GM18867 (cell line): ENCODE data around the gene XYLT1.
"Not testable (repeated sequence)": the region's sequence is repeated elsewhere in the genome, so short reads cannot be mapped to it uniquely, and the experiment has no call there.

Experiments used
- ATAC-seq: cut with Tn5 transposase; IDR thresholded peaks from one replicate; pipeline ENCODE4 v1.9.1; 2021; ENCODE audit warnings: mild to moderate bottlenecking, moderate library complexity; ENCODE audit not compliant: unreplicated experiment

The XYLT1 gene

GRCh38 chr16:17340804-17341203, 130.0 kb downstream of the XYLT1 start:
- no peak for ATAC-seq

- ATAC-seq, result no peak
Observed at GRCh38 chr16:17339764-17340541, 130.8 kb downstream of the XYLT1 start.

DNA sequence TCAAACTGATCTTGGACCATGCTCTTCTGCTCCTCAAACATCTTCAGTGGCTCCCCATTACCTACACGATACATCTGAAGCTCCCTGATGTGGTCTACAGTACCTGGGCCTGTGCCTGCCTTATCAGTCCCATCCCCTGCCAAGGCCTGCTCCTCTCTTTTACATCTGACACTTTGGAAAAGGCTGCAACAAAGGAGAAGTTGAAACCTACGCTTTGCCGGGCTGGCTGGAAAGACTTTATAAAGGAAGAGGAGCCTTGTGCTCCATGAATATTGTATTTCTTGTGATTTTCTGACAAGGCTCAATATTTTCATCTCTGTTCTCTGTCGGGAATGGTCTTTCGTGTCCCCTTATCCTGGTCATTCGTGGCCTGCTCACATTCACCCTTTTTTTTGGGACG, 132.5 kb downstream of the XYLT1 start:
- ATAC-seq, result no peak

DNA sequence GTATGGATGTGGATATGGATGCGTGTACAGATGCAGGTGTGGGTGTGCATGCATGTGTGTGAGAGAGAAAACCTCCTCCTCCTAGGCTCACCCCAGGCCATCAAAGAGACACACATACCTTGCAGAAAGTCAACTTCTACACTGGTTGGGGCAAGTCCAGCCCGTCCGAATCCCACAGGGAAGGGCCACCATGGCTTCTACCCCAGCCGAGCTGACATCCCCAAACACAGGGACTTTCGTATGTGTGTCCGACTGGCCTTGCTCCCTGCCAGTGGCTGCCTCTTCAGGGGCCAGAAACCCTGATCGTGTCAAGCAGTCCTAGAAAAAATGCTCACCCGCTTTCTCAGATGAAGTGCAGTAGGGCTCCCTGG, 134.2 kb downstream of the XYLT1 start:
- no peak for ATAC-seq

- no peak for ATAC-seq
Observed at GRCh38 chr16:17335826-17336529, 134.8 kb downstream of the XYLT1 start.

- ATAC-seq, result not testable (repeated sequence)
Observed at GRCh38 chr16:17335406-17335805, 135.4 kb downstream of the XYLT1 start.

GRCh38 chr16:17334096-17334495, 136.7 kb downstream of the XYLT1 start:
- ATAC-seq, result no peak

DNA sequence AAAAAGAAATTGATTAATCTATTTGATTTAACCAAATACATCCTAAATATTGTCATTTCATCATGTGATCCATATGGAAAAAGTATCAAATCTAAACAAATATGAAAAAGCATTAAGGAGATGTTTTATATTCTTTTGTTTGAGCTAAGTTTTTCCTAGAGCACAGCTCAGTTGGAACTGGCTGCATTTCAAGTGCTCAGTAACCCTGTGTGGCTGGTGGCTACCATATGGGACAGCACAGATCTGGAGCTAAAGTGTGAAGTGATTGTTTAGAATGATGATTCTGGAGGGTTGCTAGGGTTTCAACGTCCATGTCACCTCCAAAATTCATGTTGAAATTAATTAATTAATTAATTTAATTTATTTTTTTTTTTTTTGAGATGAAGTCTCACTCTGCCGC, 137.5 kb downstream of the XYLT1 start:
- ATAC-seq, result no peak

DNA sequence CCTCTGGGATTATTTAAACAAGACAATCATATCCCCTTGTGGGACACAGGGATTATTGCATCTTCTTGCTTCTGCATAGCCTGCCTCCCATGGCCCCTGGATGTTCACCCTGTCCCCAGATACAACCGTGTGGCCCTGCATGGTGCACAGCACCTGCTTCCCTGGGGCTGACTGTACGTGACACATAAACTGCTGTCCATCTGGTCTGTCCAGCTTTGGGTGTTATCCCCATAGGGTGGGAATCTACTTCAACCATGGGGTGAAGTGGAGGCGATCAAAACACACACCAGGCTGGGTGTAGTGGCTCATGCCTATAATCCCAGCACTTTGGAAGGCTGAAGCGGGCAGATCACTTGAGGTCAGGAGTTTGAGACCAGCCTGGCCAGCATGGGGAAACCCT, 138.8 kb downstream of the XYLT1 start:
- ATAC-seq, result no peak

- ATAC-seq, result no peak
Observed at GRCh38 chr16:17331071-17331607, 139.6 kb downstream of the XYLT1 start.

DNA sequence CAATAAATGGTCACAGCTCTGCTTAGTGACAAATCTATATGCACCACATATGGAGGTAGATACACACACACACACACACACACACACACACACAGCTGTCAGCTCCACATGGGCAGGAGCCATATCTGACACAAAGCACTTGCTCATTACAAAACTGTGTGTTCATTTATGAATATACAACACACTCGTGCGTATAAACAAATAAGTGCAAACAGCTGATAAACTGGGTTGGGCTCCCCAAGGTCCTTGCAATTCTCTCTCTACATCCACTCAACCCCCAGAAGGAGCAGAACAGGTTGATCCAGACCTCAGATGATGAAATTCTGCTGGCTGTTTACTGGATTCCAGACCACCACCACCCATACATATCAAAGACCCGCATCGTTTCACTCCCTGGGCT, 140.7 kb downstream of the XYLT1 start:
- ATAC-seq, result no peak

- no peak for ATAC-seq
Observed at GRCh38 chr16:17329391-17329790, 141.4 kb downstream of the XYLT1 start.

DNA sequence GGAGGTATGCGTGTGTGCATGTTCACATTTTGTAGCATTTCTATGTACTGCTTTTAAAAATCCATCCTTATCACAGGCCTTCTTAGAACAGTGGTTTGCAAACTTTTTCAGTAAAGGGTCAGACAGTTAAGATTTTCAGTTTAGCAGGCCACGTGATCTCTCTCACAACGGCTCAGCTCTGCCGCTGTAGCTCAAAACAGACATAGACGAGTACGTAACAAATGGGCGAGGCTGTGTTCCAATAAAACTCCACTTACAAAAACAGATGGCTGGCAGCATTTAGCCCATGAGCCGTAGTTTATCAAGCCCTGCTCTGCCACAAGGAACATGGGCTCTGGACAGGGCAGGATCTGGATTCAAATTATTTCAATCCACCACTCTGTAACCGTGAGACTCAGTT, 141.8 kb downstream of the XYLT1 start:
- no peak for ATAC-seq

GRCh38 chr16:17327664-17328335, 143.0 kb downstream of the XYLT1 start:
- ATAC-seq, result no peak

DNA sequence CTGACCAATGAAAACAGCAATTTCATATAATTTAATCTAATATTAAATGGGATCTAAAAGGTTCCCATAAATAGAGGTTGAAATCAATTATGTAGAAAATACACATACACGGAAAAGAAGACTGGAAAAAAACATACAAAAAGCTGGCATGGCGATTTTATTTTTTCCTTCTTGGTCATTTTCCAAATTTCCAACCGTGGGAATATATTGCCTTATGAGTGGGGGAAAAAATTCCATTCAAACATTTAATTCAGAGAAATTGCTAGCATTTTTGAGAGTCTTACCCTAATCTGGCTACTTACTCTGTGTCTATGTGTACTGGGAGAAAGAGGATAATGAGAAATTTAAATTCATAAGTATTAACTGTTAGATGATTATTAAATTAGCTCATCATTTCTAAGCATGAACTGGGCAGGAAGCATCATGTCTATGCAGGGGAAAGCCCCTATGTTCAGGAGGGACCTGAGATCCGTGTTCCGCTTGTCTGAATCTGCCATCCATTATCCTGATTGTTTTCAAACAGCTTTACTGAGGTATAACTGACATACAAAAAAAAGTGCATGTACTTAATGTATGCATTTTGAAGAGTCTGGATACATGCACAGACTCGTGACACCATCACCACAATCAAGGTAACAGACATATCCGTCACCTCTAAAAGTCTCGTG, 145.2 kb downstream of the XYLT1 start:
- no peak for ATAC-seq

DNA sequence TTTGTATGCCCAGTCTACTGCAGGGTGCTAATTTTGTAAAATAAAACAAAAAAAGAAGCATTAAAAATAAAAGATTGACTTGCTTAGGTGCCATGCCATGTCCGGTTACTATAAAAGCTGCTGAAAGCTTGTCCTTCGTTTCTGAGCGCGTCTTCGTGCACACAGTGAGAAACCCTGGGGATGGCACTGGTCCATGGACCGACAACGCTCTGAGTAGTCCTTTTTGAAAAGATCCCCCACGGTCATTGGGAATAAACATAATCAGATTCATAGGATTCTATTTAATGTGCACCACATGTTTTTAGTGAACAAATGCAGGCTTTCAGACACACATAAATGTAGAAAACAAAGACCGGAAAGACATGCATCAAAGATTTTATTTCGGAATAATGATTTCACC, 146.3 kb downstream of the XYLT1 start:
- no peak for ATAC-seq

DNA sequence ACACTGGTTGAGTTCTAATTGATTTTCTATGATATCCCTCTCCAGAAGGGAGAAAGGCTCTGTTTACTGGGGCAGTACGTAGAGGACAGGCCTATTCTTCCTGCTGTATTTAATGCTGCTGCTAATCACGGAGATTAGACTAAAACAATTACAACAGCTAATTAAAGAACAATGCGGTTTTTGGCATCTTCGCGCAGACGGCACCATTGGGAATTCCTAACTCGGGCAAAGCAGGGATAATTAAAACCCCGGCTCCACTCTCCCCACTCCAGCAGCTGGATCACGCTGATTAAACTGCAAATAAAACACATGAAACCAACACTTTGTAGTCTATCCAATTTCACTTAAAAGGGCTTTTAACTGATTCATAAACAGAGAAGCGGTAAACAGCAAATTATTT, 147.6 kb downstream of the XYLT1 start:
- ATAC-seq, result no peak

DNA sequence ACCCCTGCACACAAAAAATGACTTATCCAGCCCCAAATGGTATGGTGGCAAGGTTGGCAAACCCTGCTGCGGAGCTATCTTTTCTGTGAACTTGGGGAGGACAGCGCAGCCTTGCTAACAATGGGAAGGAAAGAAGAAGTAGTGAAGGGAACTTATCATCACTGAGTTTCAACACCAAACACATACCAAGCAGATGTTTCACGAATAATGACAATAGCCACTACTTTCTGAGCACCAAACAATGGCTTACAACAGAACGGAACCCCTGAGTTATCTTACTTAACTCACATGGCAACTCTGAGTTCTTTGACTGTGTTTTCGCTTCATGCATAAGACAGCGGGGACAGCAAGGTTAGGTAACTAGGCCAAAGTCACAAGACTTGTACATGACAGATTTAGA, 148.9 kb downstream of the XYLT1 start:
- no peak for ATAC-seq

DNA sequence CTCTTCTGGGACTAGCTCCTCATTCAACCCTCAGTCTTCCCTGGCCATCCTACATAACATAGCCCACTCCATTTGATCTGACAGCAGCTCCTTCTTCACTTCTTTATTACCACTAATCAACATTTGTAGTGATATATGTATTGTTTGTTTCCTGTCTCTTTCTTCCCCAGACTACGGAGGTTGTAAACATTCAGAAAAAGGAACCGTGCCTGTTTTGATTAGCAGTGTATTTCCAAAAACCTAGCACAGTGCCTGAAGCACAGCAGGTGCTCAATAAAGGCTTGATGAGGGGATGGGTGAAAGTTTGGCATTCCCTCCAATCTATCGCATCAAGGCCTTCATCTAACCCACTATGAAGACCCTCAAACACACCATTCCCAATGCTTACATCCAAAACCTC, 150.8 kb downstream of the XYLT1 start:
- ATAC-seq, result no peak

- no peak for ATAC-seq
Observed at GRCh38 chr16:17318238-17318637, 152.5 kb downstream of the XYLT1 start.

- no peak for ATAC-seq
Observed at GRCh38 chr16:17316005-17316404, 154.8 kb downstream of the XYLT1 start.
